PC-3 (cell line): ENCODE results near the gene GNL2. TPM values are rescaled to one million over a fixed set of nuclear protein-coding genes. Genes with fewer than 3 reads are reported as not detected.
A peak's percentile ranks its signal among the peaks of the same experiment; 100 is the strongest.

Experiments
- ATAC-seq: fragments of 200-7000 bp; cut with Tn5 transposase; 2 replicates; pipeline ENCODE4 v1.9.1; 2020; ENCODE audit warnings: mild to moderate bottlenecking, moderate library complexity
- BruUV-seq: library from RNA; stranded (reverse); fragments of 400-500 nt; replicated peaks from 2 replicates; lab custom pipeline; 2021; lab: Mats Ljungman, UMichigan
- CTCF ChIA-PET: fragments of 300-600 bp; sonication (Branson Sonifier 250); formaldehyde crosslinking; loops from one replicate; lab custom pipeline; 2022; ENCODE audit warnings: antibody characterized with exemption; lab: Charles Lee
- POLR2A ChIA-PET: fragments of 300-600 bp; sonication (Branson Sonifier 250); formaldehyde crosslinking; loops from one replicate; lab custom pipeline; 2022; ENCODE audit warnings: antibody characterized with exemption; ENCODE audit not compliant: unreplicated experiment; lab: Charles Lee
- DNase-seq: peaks from one replicate; pipeline ENCODE4 v3.0.0-alpha.2; 2015
- H2AFZ ChIP-seq: fragments of 300-600 bp; sonication (generic); 2 replicates; pipeline ENCODE4 v1.6.0; 2016; ENCODE audit warnings: antibody characterized with exemption, low read length
- H3F3A ChIP-seq: fragments of 300-600 bp; sonication (generic); one replicate; pipeline ENCODE4 v1.6.0; 2017; ENCODE audit warnings: antibody characterized with exemption, low read length, control low read depth, mild to moderate bottlenecking; ENCODE audit not compliant: unreplicated experiment
- H3K27ac ChIP-seq: fragments of 300-600 bp; sonication (generic); 2 replicates; pipeline ENCODE4 v1.5.1; 2016; ENCODE audit warnings: mild to moderate bottlenecking, low read length
- H3K27me3 ChIP-seq: fragments of 300-600 bp; sonication (generic); 2 replicates; pipeline ENCODE4 v1.6.1; 2016; ENCODE audit warnings: low read length, mixed read lengths
- H3K36me3 ChIP-seq: fragments of 300-600 bp; sonication (generic); 2 replicates; pipeline ENCODE4 v1.6.1; 2016; ENCODE audit warnings: low read depth, mixed run types, low read length, mixed read lengths
- H3K4me1 ChIP-seq: fragments of 300-600 bp; sonication (generic); 2 replicates; pipeline ENCODE4 v1.5.1; 2016; ENCODE audit warnings: low read length; ENCODE audit not compliant: insufficient read depth
- H3K4me2 ChIP-seq: fragments of 300-600 bp; sonication (generic); 2 replicates; pipeline ENCODE4 v1.6.0; 2016; ENCODE audit warnings: low read length
- H3K4me3 ChIP-seq: fragments of 300-600 bp; sonication (generic); 2 replicates; pipeline ENCODE4 v1.5.1; 2016; ENCODE audit warnings: mild to moderate bottlenecking, low read length, mixed read lengths
- H3K79me2 ChIP-seq: fragments of 300-600 bp; sonication (generic); 2 replicates; pipeline ENCODE4 v1.6.1; 2017; ENCODE audit warnings: low read length, mixed read lengths
- H3K9ac ChIP-seq: fragments of 300-600 bp; sonication (generic); 2 replicates; pipeline ENCODE4 v1.6.0; 2016; ENCODE audit warnings: mild to moderate bottlenecking, low read length
- H3K9me2 ChIP-seq: fragments of 300-600 bp; sonication (generic); replicated peaks from 2 replicates; pipeline ENCODE4 v1.6.1; 2016; ENCODE audit warnings: mixed run types, low read length, mixed read lengths
- H3K9me3 ChIP-seq: fragments of 300-600 bp; sonication (generic); 2 replicates; pipeline ENCODE4 v1.6.1; 2016; ENCODE audit warnings: low read length, mixed read lengths
- H4K20me1 ChIP-seq: fragments of 300-600 bp; sonication (generic); 2 replicates; pipeline ENCODE4 v1.6.1; 2016; ENCODE audit warnings: low read length, mixed read lengths
- EZH2 ChIP-seq: fragments of 300-600 bp; sonication (generic); IDR thresholded peaks from one replicate; pipeline ENCODE4 v1.6.1; 2017; ENCODE audit warnings: antibody characterized with exemption, mild to moderate bottlenecking, low read length; ENCODE audit not compliant: unreplicated experiment
- EZH2phosphoT487 ChIP-seq: fragments of 300-600 bp; sonication (generic); IDR thresholded peaks from 2 replicates; pipeline ENCODE4 v1.6.1; 2018; ENCODE audit warnings: mild to moderate bottlenecking, antibody characterized with exemption, low read length, borderline replicate concordance
- intact Hi-C: fragments of 100-400 bp; cut with micrococcal nuclease; formaldehyde crosslinking; loops from 2 replicates; pipeline ENCODE4 v1.9.0; 2023
- total RNA-seq: library from RNA; depleted of rRNA; stranded (reverse); fragments of >200 nt; gene quantifications from 2 replicates; pipeline ENCODE4 v1.2.3, GENCODE V29; 2014
- TF ChIP-seq, protein P1 (sequence below): fragments of 300-600 bp; sonication (generic); conservative IDR thresholded peaks from 2 replicates; pipeline ENCODE4 v1.5.1; 2017; ENCODE audit warnings: antibody characterized with exemption, low read depth, mild to moderate bottlenecking, low read length

GNL2 gene
- total RNA-seq, 1 experiment from 2014 or later = 93.4 TPM

DNA sequence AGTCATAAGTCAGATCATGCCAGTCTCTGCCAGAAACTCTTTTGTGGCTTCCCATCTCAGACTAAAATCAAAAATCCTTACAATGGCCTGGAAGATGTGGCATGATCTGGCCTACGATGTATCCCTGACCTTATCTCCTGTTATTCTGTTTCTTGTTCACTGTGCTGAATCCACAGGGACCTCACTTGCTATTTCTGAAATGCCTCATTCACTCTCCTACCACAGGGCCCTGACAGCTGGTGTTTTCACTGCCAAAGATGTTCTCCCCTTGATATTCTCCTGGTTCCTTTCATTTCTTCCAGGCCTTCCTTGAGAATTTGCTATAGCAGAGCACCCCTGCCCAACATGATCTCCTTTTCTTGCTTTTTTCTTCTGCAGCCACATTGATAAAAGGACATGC is 37.3 kb downstream of the GNL2 start:
- Histone ChIP-seq H3K4me3 (no peak overlapping the region), H4K20me1 (peaks cover 3% of the 10 kb centered on the region), H3K27me3 (no peaks in the 10 kb centered on the region), H3K27ac (no peak overlapping the region), H3K36me3 (no peaks in the 10 kb centered on the region), H3K9ac (no peak overlapping the region), H3F3A (no peaks in the 10 kb centered on the region), H3K79me2 (peaks cover 8% of the 10 kb centered on the region), H3K4me1 (peaks cover 4% of the 10 kb centered on the region; the same call in 1 of the 2 replicates), H3K9me2 (no peaks in the 10 kb centered on the region), H2AFZ (no peak overlapping the region), H3K4me2 (no peak overlapping the region), H3K9me3 (no peaks in the 10 kb centered on the region)
- TF ChIP-seq EZH2 = no peak
- TF ChIP-seq EZH2phosphoT487 = no peak
- TF ChIP-seq, protein P1, sequence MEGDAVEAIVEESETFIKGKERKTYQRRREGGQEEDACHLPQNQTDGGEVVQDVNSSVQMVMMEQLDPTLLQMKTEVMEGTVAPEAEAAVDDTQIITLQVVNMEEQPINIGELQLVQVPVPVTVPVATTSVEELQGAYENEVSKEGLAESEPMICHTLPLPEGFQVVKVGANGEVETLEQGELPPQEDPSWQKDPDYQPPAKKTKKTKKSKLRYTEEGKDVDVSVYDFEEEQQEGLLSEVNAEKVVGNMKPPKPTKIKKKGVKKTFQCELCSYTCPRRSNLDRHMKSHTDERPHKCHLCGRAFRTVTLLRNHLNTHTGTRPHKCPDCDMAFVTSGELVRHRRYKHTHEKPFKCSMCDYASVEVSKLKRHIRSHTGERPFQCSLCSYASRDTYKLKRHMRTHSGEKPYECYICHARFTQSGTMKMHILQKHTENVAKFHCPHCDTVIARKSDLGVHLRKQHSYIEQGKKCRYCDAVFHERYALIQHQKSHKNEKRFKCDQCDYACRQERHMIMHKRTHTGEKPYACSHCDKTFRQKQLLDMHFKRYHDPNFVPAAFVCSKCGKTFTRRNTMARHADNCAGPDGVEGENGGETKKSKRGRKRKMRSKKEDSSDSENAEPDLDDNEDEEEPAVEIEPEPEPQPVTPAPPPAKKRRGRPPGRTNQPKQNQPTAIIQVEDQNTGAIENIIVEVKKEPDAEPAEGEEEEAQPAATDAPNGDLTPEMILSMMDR = no peak
- ATAC-seq (no peak), DNase-seq (no peak)
- no TSS peak for BruUV-seq
- CTCF ChIA-PET = no interaction called here
- intact Hi-C loops = no loop called here
- POLR2A ChIA-PET = no interaction called here

DNA sequence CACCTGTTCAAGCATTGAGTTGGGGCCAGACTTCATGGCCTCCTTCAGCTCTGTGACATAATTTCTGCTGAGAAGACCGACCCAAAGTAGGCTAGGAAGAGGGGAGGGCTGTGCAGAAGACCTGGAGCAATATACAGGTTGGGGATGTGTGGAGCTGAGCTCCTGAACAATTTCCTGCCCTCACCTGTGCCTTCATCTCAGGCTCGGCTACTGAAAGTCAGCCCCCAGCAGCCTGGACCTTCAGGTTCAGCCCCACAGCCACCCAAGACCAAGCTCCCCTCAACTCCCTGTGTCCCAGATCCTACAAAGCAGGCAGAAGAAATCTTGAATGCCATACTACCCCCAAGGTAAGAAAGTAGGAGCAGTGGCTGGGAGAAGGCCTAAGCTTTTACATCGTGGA is 38.3 kb downstream of the GNL2 start:
- TF ChIP-seq, protein P1 = no peak
- TF ChIP-seq EZH2 (no peak), EZH2phosphoT487 (no peak)
- Histone ChIP-seq H3F3A (no peaks in the 10 kb centered on the region), H3K79me2 (peaks cover 18% of the 10 kb centered on the region), H2AFZ (no peak overlapping the region), H3K36me3 (peaks cover 2% of the 10 kb centered on the region; the same call in 1 of the 2 replicates), H3K4me1 (peaks cover 14% of the 10 kb centered on the region), H3K27ac (no peak overlapping the region), H3K4me2 (no peak overlapping the region), H4K20me1 (peaks cover 7% of the 10 kb centered on the region), H3K9me3 (no peaks in the 10 kb centered on the region), H3K27me3 (no peaks in the 10 kb centered on the region), H3K9ac (no peak overlapping the region), H3K9me2 (no peaks in the 10 kb centered on the region), H3K4me3 (no peak overlapping the region)
- DNase-seq (no peak), ATAC-seq (no peak)
- intact Hi-C loops = no loop called here
- POLR2A ChIA-PET = no interaction called here
- no TSS peak for BruUV-seq
- CTCF ChIA-PET = no interaction called here

DNA sequence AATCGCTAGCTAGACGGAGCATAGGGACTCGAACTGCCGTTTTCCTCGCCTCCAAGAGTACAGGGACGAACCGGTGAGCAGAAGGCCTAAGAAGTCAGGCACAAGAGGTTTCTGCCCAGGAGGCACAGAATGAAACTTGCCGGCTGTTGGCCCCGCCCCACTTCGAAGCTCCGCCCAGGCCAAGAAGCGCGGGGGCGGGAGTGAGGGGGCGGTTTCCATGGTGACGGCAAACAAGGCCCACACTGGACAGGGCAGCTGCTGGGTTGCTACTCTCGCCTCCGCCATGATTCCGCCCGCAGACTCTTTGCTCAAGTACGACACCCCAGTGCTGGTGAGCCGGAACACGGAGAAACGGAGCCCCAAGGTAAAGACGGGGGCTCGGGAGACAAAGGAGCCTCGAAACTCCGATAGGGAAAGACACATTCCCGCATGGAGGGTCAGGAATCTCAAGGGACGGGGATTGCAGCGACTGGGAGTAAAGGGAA is 39.0 kb downstream of the GNL2 start, which contains the start of gene DNALI1:
Gene DNALI1, plus strand, starts transcription at position 229 of the 485 bp plus-strand sequence. Its CDS starts 55 bp downstream, at position 284.
- Histone ChIP-seq H3K79me2 (peaks cover 24% of the 10 kb centered on the region), H3K4me3 (no peak within 1 kb of the TSS), H3K9me3 (no peaks in the 10 kb centered on the region), H3K36me3 (peaks cover 6% of the 10 kb centered on the region), H2AFZ (peak within 1 kb of the TSS; percentile 80), H3K9ac (no peak within 1 kb of the TSS), H3K4me2 (peak within 1 kb of the TSS; percentile 22; the same call in 1 of the 2 replicates), H3K9me2 (no peaks in the 10 kb centered on the region), H3K4me1 (peaks cover 16% of the 10 kb centered on the region), H4K20me1 (peaks cover 7% of the 10 kb centered on the region), H3K27me3 (no peaks in the 10 kb centered on the region), H3K27ac (no peak within 1 kb of the TSS), H3F3A (no peaks in the 10 kb centered on the region)
- ChIA-PET POLR2A (interaction anchor here (0.6 kb wide), 1 partner anchor 104 kb away, joined by 3 read pairs; no protein-coding TSS in a partner anchor), CTCF (no interaction called here)
- BruUV-seq = no TSS peak
- intact Hi-C loops = no loop called here
- TF ChIP-seq EZH2phosphoT487 (no peak), EZH2 (no peak)
- TF ChIP-seq, protein P1 = no peak
- peak; percentile 42 for ATAC-seq
- peak; percentile 34 for DNase-seq
